GM12864 (cell line): ENCODE measurements around the gene CTDP1.

Source experiments
- DNase-seq: peaks from one replicate; pipeline ENCODE4 v3.0.0-alpha.2; 2011; ENCODE audit warnings: low read depth
- H3K4me3 ChIP-seq: 2 replicates; pipeline ENCODE4 v1.5.1; 2011; ENCODE audit warnings: mild to moderate bottlenecking, low read depth, low read length, control low read depth
- TF ChIP-seq, protein P1 (sequence below): IDR thresholded peaks from 2 replicates; pipeline ENCODE4 v1.5.1; 2011; ENCODE audit warnings: low read depth, mild to moderate bottlenecking, moderate library complexity, low read length, control low read depth, inconsistent platforms; ENCODE audit errors: missing control alignments

Gene CTDP1

DNA sequence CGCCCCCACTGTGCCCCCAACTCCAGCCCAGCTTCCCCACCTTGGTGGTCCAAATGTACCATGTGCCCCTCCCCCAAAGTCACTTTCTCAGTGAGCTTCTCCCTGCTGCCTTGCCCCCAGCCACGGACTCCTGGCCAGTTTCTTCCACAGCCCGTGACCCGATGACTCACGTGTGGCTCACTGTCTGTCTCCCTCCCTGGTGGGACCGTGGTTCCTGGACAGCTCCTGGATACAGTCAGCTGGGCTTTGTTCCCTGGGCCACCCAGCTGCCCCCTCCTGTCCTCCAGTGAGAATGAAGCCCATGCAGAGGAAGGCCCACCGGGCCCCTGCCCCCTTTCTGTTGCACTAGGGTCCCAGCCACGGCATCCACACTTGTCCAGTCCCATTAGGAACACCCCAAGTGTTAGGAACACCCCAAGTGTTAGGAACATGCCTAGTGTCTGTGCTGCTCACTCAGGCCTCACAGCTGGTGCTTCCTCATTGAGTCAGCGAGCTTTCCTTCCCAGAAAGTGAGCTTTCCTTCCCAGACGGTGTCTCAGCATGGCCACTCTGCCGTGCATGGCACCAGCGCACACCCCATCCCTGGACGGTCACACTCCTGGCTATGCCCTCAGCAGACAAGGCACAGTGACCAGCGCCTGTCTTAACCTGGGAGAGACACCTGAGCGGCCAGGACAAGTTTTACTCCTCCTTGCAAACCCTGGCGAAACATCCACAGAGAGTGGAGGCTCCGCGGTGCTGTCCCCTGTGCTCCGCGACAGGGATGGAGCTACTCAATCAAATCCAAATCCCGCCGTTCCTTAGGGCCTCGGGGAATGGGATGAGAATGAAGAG is 44.8 kb upstream of the CTDP1 start:
- TF ChIP-seq, protein P1, sequence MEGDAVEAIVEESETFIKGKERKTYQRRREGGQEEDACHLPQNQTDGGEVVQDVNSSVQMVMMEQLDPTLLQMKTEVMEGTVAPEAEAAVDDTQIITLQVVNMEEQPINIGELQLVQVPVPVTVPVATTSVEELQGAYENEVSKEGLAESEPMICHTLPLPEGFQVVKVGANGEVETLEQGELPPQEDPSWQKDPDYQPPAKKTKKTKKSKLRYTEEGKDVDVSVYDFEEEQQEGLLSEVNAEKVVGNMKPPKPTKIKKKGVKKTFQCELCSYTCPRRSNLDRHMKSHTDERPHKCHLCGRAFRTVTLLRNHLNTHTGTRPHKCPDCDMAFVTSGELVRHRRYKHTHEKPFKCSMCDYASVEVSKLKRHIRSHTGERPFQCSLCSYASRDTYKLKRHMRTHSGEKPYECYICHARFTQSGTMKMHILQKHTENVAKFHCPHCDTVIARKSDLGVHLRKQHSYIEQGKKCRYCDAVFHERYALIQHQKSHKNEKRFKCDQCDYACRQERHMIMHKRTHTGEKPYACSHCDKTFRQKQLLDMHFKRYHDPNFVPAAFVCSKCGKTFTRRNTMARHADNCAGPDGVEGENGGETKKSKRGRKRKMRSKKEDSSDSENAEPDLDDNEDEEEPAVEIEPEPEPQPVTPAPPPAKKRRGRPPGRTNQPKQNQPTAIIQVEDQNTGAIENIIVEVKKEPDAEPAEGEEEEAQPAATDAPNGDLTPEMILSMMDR, result no peak
- DNase-seq, result no peak
- H3K4me3 ChIP-seq, result no peak overlapping the region

DNA sequence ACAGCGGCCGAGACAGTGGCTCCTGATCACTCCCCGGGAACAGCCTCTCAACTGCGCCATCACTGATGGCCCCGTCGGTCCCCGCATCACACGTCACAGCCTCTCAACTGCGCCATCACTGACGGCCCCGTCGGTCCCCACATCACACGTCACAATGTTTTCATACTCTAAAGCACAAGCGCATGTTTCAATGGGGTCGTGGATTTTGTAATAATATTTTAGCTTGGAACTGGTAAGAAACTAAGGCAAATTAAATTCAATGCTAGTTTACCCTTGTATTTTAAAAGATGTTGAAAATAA is 44.2 kb upstream of the CTDP1 start:
- H3K4me3 ChIP-seq, result no peak overlapping the region
- no peak for DNase-seq
- TF ChIP-seq, protein P1, result no peak

DNA sequence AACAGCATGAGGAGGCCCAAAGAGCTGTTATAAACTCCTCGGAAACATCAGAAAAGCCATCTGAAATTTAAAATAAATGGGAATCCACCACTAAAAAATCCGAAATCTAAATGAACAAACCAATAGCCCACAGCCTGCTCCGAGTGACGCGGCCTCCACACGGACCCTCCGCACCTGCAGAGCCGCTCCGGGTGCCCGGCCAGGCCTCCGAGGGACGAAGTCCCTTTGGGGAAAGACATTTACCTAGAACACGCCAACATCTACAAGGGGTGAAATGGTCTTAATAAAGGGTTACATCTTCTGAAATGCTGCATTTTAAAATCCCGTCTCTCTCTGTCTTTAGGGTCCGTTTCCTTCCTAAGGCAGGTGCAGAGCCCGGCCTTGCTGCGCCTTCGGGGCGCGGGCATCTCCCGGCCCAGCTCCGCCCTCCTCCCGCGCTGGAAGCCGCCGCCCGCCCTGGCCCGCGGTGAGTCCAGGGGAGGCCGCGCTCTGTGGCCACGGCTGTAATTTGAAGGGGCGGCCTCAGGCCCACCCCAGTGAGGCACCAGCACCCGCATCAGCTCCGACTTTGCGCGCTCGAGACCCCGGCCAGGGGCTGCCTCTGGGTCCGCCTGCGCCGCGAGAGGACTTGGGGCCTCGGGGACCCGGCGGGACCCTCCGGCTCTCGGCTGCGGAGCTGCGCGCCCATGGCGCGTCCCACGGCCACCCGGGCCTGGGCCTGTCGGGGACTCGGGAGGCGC is 42.3 kb upstream of the CTDP1 start:
- DNase-seq, result no peak
- TF ChIP-seq, protein P1, result no peak
- H3K4me3 ChIP-seq, result no peak overlapping the region

DNA sequence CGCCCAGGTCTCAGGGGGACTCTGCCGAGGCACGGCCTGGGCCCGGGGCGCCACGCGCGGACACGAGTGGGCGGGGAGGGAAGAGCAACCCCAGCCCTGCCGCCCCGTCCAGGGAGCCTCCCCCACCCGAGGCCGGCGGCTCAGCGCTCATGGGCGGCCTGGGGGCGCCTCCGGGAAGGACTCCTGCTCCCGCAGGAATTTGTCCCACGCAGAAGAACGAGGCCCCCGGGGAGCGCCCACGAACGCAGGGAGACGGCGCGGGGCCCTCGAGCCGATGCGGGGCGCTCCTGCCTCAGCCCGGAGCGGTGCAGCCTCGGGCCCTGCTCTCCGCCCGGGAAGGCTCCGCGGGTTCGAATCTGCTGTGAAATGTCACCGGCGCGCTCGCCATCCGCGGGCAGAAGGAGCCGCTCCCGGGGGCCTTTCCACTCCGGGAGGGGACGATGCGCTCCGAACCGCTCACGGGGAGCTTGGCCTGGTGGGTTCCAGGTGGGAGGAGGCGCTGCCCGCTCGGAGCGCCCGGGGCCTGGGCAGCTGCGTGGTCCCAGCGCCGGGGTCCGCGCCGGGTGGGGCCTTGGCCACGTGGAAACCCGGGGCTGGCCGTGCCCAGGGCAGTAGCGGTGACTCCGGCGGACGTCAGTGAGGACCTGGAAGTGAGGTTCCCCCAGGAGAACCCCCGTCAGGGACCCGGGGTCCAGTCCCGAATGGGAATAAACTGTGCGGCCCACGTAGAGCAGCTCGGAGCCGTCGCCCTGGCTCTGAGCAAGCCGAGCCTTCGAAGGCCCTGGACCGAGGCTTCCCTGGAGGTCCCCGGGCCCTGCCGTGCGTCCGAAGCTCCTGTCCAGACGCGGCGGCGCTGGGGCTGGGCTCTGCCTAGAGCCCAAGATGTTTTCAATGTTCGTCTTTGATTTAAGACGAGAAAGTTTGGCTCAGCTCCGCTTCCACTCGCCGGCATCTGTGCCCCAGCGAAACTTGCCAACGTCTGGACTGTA is 41.4 kb upstream of the CTDP1 start:
- DNase-seq, result no peak
- H3K4me3 ChIP-seq, result no peak overlapping the region
- TF ChIP-seq, protein P1, result no peak

DNA sequence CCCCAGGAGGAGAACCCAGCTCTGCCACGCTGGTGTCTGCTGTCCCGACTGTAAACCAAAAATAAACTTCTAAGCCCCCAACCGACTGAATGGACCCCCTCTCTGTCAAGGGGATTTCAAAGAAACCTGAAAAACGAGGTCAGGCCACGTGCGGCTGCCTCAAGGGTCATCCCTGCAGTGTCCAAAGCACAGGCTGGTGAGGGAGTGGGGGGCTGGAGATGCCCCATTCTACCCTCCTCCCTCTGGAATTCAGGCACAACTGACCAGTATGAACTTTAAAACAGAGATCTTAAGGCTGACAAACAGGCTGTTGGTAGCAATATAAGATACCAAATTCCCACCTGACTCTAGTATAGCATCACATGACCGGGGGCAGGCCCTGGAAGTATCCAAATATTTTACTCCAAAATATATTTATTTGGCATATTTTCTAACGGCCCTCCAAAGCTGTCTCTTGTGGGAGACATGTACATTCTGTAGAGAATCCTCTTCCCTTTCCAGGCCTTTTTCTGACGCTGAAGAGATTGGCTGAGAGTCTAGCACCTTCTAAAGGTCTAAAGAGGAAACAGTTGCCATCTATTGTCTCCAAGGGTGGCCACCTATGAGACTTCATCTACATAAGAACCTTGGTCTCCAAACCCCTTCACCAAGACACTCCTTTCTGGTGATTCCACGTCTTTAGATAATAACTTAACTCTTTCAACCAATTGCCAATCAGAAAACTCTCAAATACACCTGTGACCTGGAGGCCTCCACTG is 40.4 kb upstream of the CTDP1 start:
- no peak for DNase-seq
- TF ChIP-seq, protein P1, result no peak

DNA sequence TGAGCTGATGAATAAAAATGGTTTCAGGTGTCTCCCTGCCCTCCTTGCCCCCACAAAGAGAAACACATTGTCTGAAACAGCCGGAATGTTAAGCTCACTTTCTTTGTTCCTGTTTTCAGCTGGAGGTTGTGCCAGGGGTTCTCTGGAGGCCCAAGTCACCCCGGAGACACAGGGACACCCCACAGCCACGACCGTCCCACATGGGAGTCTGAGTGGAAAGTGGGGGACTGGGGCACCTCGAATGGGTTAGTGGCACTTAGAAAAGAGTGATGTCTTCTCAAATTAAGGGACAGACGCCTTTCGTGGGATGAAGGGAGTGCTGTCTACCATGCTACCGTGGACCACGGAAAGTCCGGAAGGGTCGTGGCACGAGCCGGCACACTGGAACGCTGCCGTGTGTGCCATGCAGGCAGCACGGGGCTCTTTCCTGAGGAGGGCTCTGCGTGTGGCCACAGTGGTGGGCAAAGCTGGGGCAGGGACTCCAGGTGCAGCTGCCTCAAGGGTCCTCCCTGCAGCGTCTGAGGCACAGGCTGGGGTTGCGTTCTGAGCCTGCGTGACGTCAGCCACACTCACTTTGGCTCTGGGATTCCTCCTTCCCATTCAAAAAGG is 39.4 kb upstream of the CTDP1 start:
- DNase-seq, result no peak
- TF ChIP-seq, protein P1, result no peak
- H3K4me3 ChIP-seq, result no peak overlapping the region

More for the DNA sequence above, 40.4 kb upstream of the CTDP1 start:
- no peak overlapping the region for H3K4me3 ChIP-seq
